Chondrocyte (in vitro differentiated cells): ENCODE data around the gene NUB1. TPM values are rescaled to one million over a fixed set of nuclear protein-coding genes. Genes with fewer than 3 reads are reported as not detected.

Source experiments
- DNase-seq: peaks from one replicate; pipeline ENCODE4 v3.0.0; 2021; ENCODE audit warnings: mixed read lengths, low spot score
- H3K27ac Mint-ChIP-seq: one replicate; pipeline ENCODE4 v1.8.0; 2021; ENCODE audit warnings: mild to moderate bottlenecking, moderate library complexity, mixed read lengths; ENCODE audit not compliant: unreplicated experiment
- H3K27me3 Mint-ChIP-seq: 2 replicates; pipeline ENCODE4 v1.8.0; 2021; ENCODE audit warnings: low read depth, mixed read lengths
- H3K36me3 Mint-ChIP-seq: 2 replicates; pipeline ENCODE4 v1.8.0; 2021; ENCODE audit warnings: low read depth, mixed read lengths
- H3K4me1 Mint-ChIP-seq: 2 replicates; pipeline ENCODE4 v1.8.0; 2021; ENCODE audit warnings: low read depth, mild to moderate bottlenecking, mixed read lengths
- H3K4me3 Mint-ChIP-seq: one replicate; pipeline ENCODE4 v1.8.0; 2021; ENCODE audit warnings: mild to moderate bottlenecking, moderate library complexity, mixed read lengths; ENCODE audit not compliant: unreplicated experiment
- H3K9me3 Mint-ChIP-seq: 2 replicates; pipeline ENCODE4 v1.8.0; 2021; ENCODE audit warnings: low read depth, mixed read lengths
- CTCF ChIP-seq: fragments of 200-600 bp; sonication (generic); IDR thresholded peaks from 2 replicates; pipeline ENCODE4 v1.5.0; 2021; ENCODE audit warnings: antibody characterized with exemption, mild to moderate bottlenecking, moderate library complexity
- total RNA-seq: library from RNA; stranded (reverse); gene quantifications from 3 replicates; pipeline ENCODE4 v1.2.1, GENCODE V29; 2021

Gene NUB1
- total RNA-seq, 1 donor from 2014 or later, result 50.3 TPM

- no peak overlapping the region for H3K27ac Mint-ChIP-seq
- H3K4me3 Mint-ChIP-seq, result no peak overlapping the region
- no peaks in the 10 kb centered on the region for H3K9me3 Mint-ChIP-seq
- H3K4me1 Mint-ChIP-seq, result no peaks in the 10 kb centered on the region
- DNase-seq, result peak; percentile 77
- TF ChIP-seq CTCF, result no peak
- peaks cover 34% of the 10 kb centered on the region for H3K27me3 Mint-ChIP-seq
- H3K36me3 Mint-ChIP-seq, result no peaks in the 10 kb centered on the region
Measured at GRCh38 chr7:151389096-151389767, 47.6 kb downstream of the NUB1 start.

GRCh38 chr7:151389768-151390597 is 48.4 kb downstream of the NUB1 start:
- no peaks in the 10 kb centered on the region for H3K36me3 Mint-ChIP-seq
- H3K27me3 Mint-ChIP-seq, result peaks cover 31% of the 10 kb centered on the region
- H3K9me3 Mint-ChIP-seq, result no peaks in the 10 kb centered on the region
- TF ChIP-seq CTCF, result no peak
- no peak overlapping the region for H3K4me3 Mint-ChIP-seq
- peak; percentile 68 for DNase-seq
- no peak overlapping the region for H3K27ac Mint-ChIP-seq
- H3K4me1 Mint-ChIP-seq, result no peaks in the 10 kb centered on the region

DNA sequence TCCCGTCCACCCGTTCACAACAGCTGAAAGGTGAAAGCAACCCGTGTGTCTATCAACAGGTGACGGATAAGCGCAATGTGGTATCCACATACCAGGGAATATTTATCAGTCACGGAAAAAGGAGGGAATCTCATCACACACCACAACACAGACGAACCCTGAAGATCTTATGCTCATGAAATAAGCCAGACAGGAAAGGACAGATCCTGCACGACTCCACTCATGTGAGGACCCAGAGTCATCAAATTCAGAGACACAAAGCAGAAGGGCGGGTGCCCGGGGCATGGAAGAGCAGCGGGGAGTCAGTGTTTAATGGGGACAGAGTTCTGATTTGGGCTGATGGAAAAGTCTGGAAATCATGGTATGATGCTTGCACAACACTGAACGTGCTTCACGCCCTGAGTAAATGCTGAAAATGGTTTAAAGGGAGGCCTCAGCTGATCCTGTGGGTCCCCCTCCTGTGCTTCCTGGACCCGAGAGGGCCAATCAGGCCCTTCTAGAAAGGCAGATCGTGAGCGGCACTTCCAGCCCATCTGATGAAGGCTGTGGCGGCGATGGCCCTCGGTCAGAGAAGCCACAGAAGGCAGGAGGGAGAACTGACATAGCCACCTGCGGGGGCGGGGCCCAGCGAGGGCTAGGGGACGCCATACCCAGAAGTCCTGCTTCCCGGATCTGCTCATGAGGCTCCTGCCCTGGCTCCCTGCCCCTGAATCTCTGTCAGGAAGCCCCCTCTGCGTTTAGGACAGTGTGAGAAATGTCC is 49.2 kb downstream of the NUB1 start:
- Mint-ChIP-seq H3K9me3 (no peaks in the 10 kb centered on the region), H3K4me3 (no peak overlapping the region), H3K27ac (no peak overlapping the region), H3K36me3 (no peaks in the 10 kb centered on the region), H3K4me1 (no peaks in the 10 kb centered on the region), H3K27me3 (peaks cover 31% of the 10 kb centered on the region)
- DNase-seq, result peak; percentile 65
- no peak for TF ChIP-seq CTCF

DNA sequence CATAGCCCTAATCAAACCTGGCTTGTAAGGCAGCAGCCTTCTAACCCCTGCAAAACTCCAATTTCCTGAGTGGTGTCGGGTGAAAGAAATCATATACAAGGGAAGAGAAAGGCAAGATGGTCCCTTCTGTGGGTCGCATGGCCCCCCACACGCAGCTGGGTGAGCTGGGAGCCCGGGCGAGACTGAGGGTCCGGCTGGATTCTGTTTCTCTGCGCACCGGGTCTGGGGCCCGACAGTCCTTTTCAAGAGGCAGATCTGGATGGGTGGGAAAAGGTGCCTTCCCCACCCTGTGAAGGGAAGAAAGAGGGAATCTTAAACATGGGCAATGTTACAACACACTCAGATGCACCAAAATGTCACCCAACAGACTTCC is 49.7 kb downstream of the NUB1 start:
- Mint-ChIP-seq H3K27me3 (peaks cover 31% of the 10 kb centered on the region), H3K9me3 (no peaks in the 10 kb centered on the region), H3K4me3 (no peak overlapping the region), H3K36me3 (no peaks in the 10 kb centered on the region), H3K27ac (no peak overlapping the region), H3K4me1 (no peaks in the 10 kb centered on the region)
- no peak for TF ChIP-seq CTCF
- DNase-seq, result peak; percentile 53

GRCh38 chr7:151392002-151392401 is 50.4 kb downstream of the NUB1 start:
- peak; percentile 94 for DNase-seq
- H3K27me3 Mint-ChIP-seq, result peaks cover 28% of the 10 kb centered on the region
- no peak overlapping the region for H3K4me3 Mint-ChIP-seq
- no peak overlapping the region for H3K27ac Mint-ChIP-seq
- no peaks in the 10 kb centered on the region for H3K4me1 Mint-ChIP-seq
- no peaks in the 10 kb centered on the region for H3K36me3 Mint-ChIP-seq
- no peaks in the 10 kb centered on the region for H3K9me3 Mint-ChIP-seq
- TF ChIP-seq CTCF, result no peak
